Measurements from ENCODE around the gene CTNNA2.

CTNNA2 gene

GRCh38 chr2:79713131-79713785 is 200.4 kb downstream of the CTNNA2 start:
- peak; percentile 12 for DNase-seq (ENCODE audit: low read depth)

GRCh38 chr2:79714283-79714682 is 201.4 kb downstream of the CTNNA2 start:
- DNase-seq (ENCODE audit: low read depth), result no peak

- DNase-seq (ENCODE audit: low read depth), result no peak
These were observed 202.5 kb downstream of the CTNNA2 start for GRCh38 chr2:79715338-79715737.

- DNase-seq (ENCODE audit: low read depth), result no peak
These were observed 203.4 kb downstream of the CTNNA2 start for GRCh38 chr2:79716266-79716665.

GRCh38 chr2:79717364-79718007 is 204.6 kb downstream of the CTNNA2 start:
- peak; percentile 98 for DNase-seq (ENCODE audit: low read depth)

GRCh38 chr2:79721061-79721460 is 208.2 kb downstream of the CTNNA2 start:
- no peak for DNase-seq (ENCODE audit: low read depth)

- DNase-seq (ENCODE audit: low read depth), result peak; percentile 67
These were observed 209.1 kb downstream of the CTNNA2 start for GRCh38 chr2:79721966-79722365.

- peak; percentile 99 for DNase-seq (ENCODE audit: low read depth)
These were observed 211.0 kb downstream of the CTNNA2 start for GRCh38 chr2:79723830-79724229.

GRCh38 chr2:79729532-79729931 is 216.7 kb downstream of the CTNNA2 start:
- DNase-seq (ENCODE audit: low read depth), result no peak

- no peak for DNase-seq (ENCODE audit: low read depth)
These were observed 221.7 kb downstream of the CTNNA2 start for GRCh38 chr2:79734518-79734917.

GRCh38 chr2:79740879-79741443 is 228.1 kb downstream of the CTNNA2 start:
- no peak for DNase-seq (ENCODE audit: low read depth)

GRCh38 chr2:79750321-79750720 is 237.5 kb downstream of the CTNNA2 start:
- DNase-seq (ENCODE audit: low read depth), result no peak

GRCh38 chr2:79757526-79757925 is 244.7 kb downstream of the CTNNA2 start:
- no peak for DNase-seq (ENCODE audit: low read depth)

- DNase-seq (ENCODE audit: low read depth), result no peak
These were observed 245.2 kb downstream of the CTNNA2 start for GRCh38 chr2:79758042-79758441.

- DNase-seq (ENCODE audit: low read depth), result no peak
These were observed 246.0 kb downstream of the CTNNA2 start for GRCh38 chr2:79758749-79759282.

- no peak for DNase-seq (ENCODE audit: low read depth)
These were observed 258.1 kb downstream of the CTNNA2 start for GRCh38 chr2:79770926-79771325.

- no peak for DNase-seq (ENCODE audit: low read depth)
These were observed 258.6 kb downstream of the CTNNA2 start for GRCh38 chr2:79771493-79771892.

GRCh38 chr2:79774016-79774415 is 261.2 kb downstream of the CTNNA2 start:
- DNase-seq (ENCODE audit: low read depth), result no peak

GRCh38 chr2:79776461-79776860 is 263.6 kb downstream of the CTNNA2 start:
- no peak for DNase-seq (ENCODE audit: low read depth)

- DNase-seq (ENCODE audit: low read depth), result no peak
These were observed 267.9 kb downstream of the CTNNA2 start for GRCh38 chr2:79780781-79781180.

- DNase-seq (ENCODE audit: low read depth), result no peak
These were observed 270.0 kb downstream of the CTNNA2 start for GRCh38 chr2:79782576-79783452.

- no peak for DNase-seq (ENCODE audit: low read depth)
These were observed 276.3 kb downstream of the CTNNA2 start for GRCh38 chr2:79788952-79789651.
